ENCODE measurements around the gene C1RL.
A peak's percentile ranks its signal among the peaks of the same experiment; 100 is the strongest.

The C1RL gene

GRCh38 chr12:7108796-7109571 is at the start of gene C1RL:
Gene C1RL (minus strand): TSS chr12:7109214. CDS start chr12:7109180, 34 bp downstream.
- FAIRE-seq (no peak), DNase-seq (ENCODE audit: insufficient read length, low spot score) (peak; percentile 96)

- DNase-seq (ENCODE audit: insufficient read length, low spot score), result no peak
- peak; percentile 33 for FAIRE-seq
Observed at GRCh38 chr12:7157391-7157790, 48.4 kb upstream of the C1RL start.

- DNase-seq (ENCODE audit: insufficient read length, low spot score) (no peak), FAIRE-seq (no peak)
Observed at GRCh38 chr12:7156259-7157197, 47.5 kb upstream of the C1RL start.

GRCh38 chr12:7155471-7156034 is 46.5 kb upstream of the C1RL start:
- FAIRE-seq, result no peak
- no peak for DNase-seq (ENCODE audit: insufficient read length, low spot score)

GRCh38 chr12:7154901-7155470 is 46.0 kb upstream of the C1RL start:
- no peak for FAIRE-seq
- no peak for DNase-seq (ENCODE audit: insufficient read length, low spot score)

GRCh38 chr12:7154042-7154441 is 45.0 kb upstream of the C1RL start:
- no peak for DNase-seq (ENCODE audit: insufficient read length, low spot score)
- peak; percentile 13 for FAIRE-seq

- no peak for DNase-seq (ENCODE audit: insufficient read length, low spot score)
- no peak for FAIRE-seq
Observed at GRCh38 chr12:7152818-7153217, 43.8 kb upstream of the C1RL start.

GRCh38 chr12:7151532-7151931 is 42.5 kb upstream of the C1RL start:
- DNase-seq (ENCODE audit: insufficient read length, low spot score) (no peak), FAIRE-seq (no peak)

GRCh38 chr12:7150841-7151240 is 41.8 kb upstream of the C1RL start:
- FAIRE-seq (peak; percentile 55), DNase-seq (ENCODE audit: insufficient read length, low spot score) (no peak)

GRCh38 chr12:7150356-7150755 is 41.3 kb upstream of the C1RL start:
- DNase-seq (ENCODE audit: insufficient read length, low spot score) (no peak), FAIRE-seq (no peak)

GRCh38 chr12:7146906-7147305 is 37.9 kb upstream of the C1RL start:
- no peak for DNase-seq (ENCODE audit: insufficient read length, low spot score)
- no peak for FAIRE-seq

GRCh38 chr12:7146228-7146627 is 37.2 kb upstream of the C1RL start:
- FAIRE-seq, result peak; percentile 9
- DNase-seq (ENCODE audit: insufficient read length, low spot score), result no peak

GRCh38 chr12:7145671-7146070 is 36.7 kb upstream of the C1RL start:
- FAIRE-seq (no peak), DNase-seq (ENCODE audit: insufficient read length, low spot score) (no peak)

GRCh38 chr12:7144414-7145120 is 35.6 kb upstream of the C1RL start:
- peak; percentile 66 for DNase-seq (ENCODE audit: insufficient read length, low spot score)
- FAIRE-seq, result peak; percentile 75

GRCh38 chr12:7143564-7143963 is 34.5 kb upstream of the C1RL start:
- FAIRE-seq, result no peak
- DNase-seq (ENCODE audit: insufficient read length, low spot score), result no peak

- DNase-seq (ENCODE audit: insufficient read length, low spot score), result no peak
- peak; percentile 54 for FAIRE-seq
Observed at GRCh38 chr12:7142809-7143465, 33.9 kb upstream of the C1RL start.

GRCh38 chr12:7142056-7142644 is 33.1 kb upstream of the C1RL start:
- FAIRE-seq (peak; percentile 33), DNase-seq (ENCODE audit: insufficient read length, low spot score) (peak; percentile 69)

- DNase-seq (ENCODE audit: insufficient read length, low spot score) (no peak), FAIRE-seq (no peak)
Observed at GRCh38 chr12:7141351-7142005, 32.5 kb upstream of the C1RL start.

GRCh38 chr12:7139200-7139599 is 30.2 kb upstream of the C1RL start:
- FAIRE-seq (no peak), DNase-seq (ENCODE audit: insufficient read length, low spot score) (no peak)

All from HTR-8/SVneo (cell line).